HepG2 (cell line): ENCODE measurements around the gene OR2S2. TPM values are rescaled to one million over a fixed set of nuclear protein-coding genes. Genes with fewer than 3 reads are reported as not detected.

Source experiments
- GABPA ChIP-seq, 2 experiments: IDR thresholded peaks; 2 replicates each; pipeline ENCODE4 v1.6.1; 2011 to 2016; ENCODE audit warnings: low read depth in 2 of 2, low read length in 1 of 2, missing biosample characterization in 1 of 2, missing genetic modification characterization in 1 of 2
- GPN1 ChIP-seq: sonication (generic); formaldehyde crosslinking; IDR thresholded peaks from 2 replicates; pipeline ENCODE4 v1.5.1; 2020; ENCODE audit warnings: missing genetic modification reagents, borderline replicate concordance
- GTF3A ChIP-seq: sonication (generic); formaldehyde crosslinking; conservative IDR thresholded peaks from 2 replicates; pipeline ENCODE4 v1.4.0; 2020; ENCODE audit warnings: mild to moderate bottlenecking, missing genetic modification reagents
- MTF2 ChIP-seq: sonication (generic); formaldehyde crosslinking; IDR thresholded peaks from 2 replicates; pipeline ENCODE4 v1.5.0; 2020; ENCODE audit warnings: missing genetic modification reagents, borderline replicate concordance
- NFE2L2 ChIP-seq: fragments of 150-350 bp; IDR thresholded peaks from 2 replicates; pipeline ENCODE4 v1.6.1; 2014; ENCODE audit warnings: low read length
- polyA plus RNA-seq, 8 experiments: library from polyadenylated mRNA; depleted of rRNA in 3 of 8; stranded (reverse) in 7 of 8; unstranded in 1 of 8; fragments of >200 nt; fragmentation: Illumina TruSeq in 4 of 8; extraction: Trizol in 4 of 8; gene quantifications; 2 replicates each; pipeline versions ENCODE4 v1.2.1 to v1.2.3, GENCODE V29; 2011 to 2016; ENCODE audit warnings: low read depth in 4 of 8, missing spikeins in 1 of 8, mixed read lengths in 1 of 8; ENCODE audit not compliant: insufficient read depth in 1 of 8
- total RNA-seq, 5 experiments: library from RNA; depleted of rRNA; stranded (reverse); fragments of >200 nt; fragmentation: Illumina TruSeq; extraction: Trizol; gene quantifications; 2 replicates each; pipeline ENCODE4 v1.2.3, GENCODE V29; 2016; ENCODE audit warnings: low read depth in 1 of 5
- TF ChIP-seq, protein P1 (sequence below): sonication (generic); formaldehyde crosslinking; IDR thresholded peaks from 2 replicates; pipeline ENCODE4 v1.4.0; 2020; ENCODE audit warnings: missing genetic modification reagents
- TF ChIP-seq, protein P2 (sequence below): sonication (generic); formaldehyde crosslinking; IDR thresholded peaks from 2 replicates; pipeline ENCODE4 v1.4.0; 2020; ENCODE audit warnings: mild to moderate bottlenecking, low read depth, missing genetic modification reagents
- TF ChIP-seq, protein P3 (sequence below): sonication (generic); formaldehyde crosslinking; IDR thresholded peaks from 2 replicates; pipeline ENCODE4 v1.8.1; 2023; ENCODE audit warnings: mild to moderate bottlenecking, missing genetic modification reagents, borderline replicate concordance
- TF ChIP-seq, protein P4 (sequence below): sonication (generic); formaldehyde crosslinking; IDR thresholded peaks from 2 replicates; pipeline ENCODE4 v1.5.0; 2020; ENCODE audit warnings: mild to moderate bottlenecking, missing genetic modification reagents, borderline replicate concordance

OR2S2 gene
- total and polyA plus RNA-seq, 2 of the 13 experiments (the other 11 are each of a cell fraction or from before 2014, with no cell fraction given): not detected

DNA sequence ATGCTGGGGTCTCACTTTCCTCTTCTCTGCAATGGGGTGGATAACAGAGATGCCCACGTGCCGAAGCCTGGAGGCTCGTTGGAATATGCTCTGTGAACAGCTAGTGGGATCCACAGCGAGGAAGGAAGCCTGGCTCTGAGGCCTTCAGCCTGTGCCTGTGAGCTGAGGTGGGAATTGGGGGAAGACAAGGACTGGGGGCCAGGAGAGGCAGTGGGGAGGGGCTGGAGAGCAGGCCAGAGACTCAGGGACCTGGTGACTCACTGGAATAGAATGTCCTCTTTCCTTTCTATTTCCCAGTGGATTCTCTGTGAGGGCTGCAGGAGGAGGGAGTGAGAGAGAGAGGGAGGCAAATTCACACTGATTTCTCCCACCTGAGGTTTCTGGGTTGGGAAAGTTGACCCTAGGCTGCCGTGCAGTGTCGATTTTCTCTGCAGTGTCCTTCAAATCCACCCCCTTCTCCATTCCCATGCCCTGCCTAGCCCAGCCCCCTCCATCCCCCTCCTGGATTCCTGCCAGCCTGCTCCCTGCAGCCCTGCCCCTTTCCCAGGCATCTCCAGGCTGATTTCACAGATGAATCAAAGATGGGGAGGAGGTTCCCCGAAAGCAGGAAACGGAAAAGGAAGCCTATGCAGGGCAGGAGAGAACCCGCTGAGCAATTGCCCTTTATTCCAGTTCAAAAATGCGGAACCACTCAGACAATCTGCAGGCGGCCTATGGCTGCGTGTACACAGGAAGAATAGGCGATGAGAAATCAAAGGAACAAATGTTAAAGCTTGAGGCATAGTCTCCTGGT, 50.0 kb downstream of the OR2S2 start (continued):
- TF ChIP-seq, protein P1, sequence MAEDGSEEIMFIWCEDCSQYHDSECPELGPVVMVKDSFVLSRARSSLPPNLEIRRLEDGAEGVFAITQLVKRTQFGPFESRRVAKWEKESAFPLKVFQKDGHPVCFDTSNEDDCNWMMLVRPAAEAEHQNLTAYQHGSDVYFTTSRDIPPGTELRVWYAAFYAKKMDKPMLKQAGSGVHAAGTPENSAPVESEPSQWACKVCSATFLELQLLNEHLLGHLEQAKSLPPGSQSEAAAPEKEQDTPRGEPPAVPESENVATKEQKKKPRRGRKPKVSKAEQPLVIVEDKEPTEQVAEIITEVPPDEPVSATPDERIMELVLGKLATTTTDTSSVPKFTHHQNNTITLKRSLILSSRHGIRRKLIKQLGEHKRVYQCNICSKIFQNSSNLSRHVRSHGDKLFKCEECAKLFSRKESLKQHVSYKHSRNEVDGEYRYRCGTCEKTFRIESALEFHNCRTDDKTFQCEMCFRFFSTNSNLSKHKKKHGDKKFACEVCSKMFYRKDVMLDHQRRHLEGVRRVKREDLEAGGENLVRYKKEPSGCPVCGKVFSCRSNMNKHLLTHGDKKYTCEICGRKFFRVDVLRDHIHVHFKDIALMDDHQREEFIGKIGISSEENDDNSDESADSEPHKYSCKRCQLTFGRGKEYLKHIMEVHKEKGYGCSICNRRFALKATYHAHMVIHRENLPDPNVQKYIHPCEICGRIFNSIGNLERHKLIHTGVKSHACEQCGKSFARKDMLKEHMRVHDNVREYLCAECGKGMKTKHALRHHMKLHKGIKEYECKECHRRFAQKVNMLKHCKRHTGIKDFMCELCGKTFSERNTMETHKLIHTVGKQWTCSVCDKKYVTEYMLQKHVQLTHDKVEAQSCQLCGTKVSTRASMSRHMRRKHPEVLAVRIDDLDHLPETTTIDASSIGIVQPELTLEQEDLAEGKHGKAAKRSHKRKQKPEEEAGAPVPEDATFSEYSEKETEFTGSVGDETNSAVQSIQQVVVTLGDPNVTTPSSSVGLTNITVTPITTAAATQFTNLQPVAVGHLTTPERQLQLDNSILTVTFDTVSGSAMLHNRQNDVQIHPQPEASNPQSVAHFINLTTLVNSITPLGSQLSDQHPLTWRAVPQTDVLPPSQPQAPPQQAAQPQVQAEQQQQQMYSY: no peak
- TF ChIP-seq, protein P2, sequence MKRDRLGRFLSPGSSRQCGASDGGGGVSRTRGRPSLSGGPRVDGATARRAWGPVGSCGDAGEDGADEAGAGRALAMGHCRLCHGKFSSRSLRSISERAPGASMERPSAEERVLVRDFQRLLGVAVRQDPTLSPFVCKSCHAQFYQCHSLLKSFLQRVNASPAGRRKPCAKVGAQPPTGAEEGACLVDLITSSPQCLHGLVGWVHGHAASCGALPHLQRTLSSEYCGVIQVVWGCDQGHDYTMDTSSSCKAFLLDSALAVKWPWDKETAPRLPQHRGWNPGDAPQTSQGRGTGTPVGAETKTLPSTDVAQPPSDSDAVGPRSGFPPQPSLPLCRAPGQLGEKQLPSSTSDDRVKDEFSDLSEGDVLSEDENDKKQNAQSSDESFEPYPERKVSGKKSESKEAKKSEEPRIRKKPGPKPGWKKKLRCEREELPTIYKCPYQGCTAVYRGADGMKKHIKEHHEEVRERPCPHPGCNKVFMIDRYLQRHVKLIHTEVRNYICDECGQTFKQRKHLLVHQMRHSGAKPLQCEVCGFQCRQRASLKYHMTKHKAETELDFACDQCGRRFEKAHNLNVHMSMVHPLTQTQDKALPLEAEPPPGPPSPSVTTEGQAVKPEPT (CRISPR knock-in tag): no peak
- TF ChIP-seq, protein P3, sequence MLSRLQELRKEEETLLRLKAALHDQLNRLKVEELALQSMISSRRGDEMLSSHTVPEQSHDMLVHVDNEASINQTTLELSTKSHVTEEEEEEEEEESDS (CRISPR knock-in tag): no peak
- no peak for TF ChIP-seq GTF3A
- TF ChIP-seq GABPA (IDR thresholded peaks at IDR 0.05; ENCODE audit: low read depth, low read length): no peak
- peak; percentile 53 for TF ChIP-seq GABPA (CRISPR knock-in tag; IDR thresholded peaks at IDR 0.05; ENCODE audit: low read depth)
- no peak for TF ChIP-seq NFE2L2
- TF ChIP-seq GPN1 (CRISPR knock-in tag): no peak
- TF ChIP-seq, protein P4, sequence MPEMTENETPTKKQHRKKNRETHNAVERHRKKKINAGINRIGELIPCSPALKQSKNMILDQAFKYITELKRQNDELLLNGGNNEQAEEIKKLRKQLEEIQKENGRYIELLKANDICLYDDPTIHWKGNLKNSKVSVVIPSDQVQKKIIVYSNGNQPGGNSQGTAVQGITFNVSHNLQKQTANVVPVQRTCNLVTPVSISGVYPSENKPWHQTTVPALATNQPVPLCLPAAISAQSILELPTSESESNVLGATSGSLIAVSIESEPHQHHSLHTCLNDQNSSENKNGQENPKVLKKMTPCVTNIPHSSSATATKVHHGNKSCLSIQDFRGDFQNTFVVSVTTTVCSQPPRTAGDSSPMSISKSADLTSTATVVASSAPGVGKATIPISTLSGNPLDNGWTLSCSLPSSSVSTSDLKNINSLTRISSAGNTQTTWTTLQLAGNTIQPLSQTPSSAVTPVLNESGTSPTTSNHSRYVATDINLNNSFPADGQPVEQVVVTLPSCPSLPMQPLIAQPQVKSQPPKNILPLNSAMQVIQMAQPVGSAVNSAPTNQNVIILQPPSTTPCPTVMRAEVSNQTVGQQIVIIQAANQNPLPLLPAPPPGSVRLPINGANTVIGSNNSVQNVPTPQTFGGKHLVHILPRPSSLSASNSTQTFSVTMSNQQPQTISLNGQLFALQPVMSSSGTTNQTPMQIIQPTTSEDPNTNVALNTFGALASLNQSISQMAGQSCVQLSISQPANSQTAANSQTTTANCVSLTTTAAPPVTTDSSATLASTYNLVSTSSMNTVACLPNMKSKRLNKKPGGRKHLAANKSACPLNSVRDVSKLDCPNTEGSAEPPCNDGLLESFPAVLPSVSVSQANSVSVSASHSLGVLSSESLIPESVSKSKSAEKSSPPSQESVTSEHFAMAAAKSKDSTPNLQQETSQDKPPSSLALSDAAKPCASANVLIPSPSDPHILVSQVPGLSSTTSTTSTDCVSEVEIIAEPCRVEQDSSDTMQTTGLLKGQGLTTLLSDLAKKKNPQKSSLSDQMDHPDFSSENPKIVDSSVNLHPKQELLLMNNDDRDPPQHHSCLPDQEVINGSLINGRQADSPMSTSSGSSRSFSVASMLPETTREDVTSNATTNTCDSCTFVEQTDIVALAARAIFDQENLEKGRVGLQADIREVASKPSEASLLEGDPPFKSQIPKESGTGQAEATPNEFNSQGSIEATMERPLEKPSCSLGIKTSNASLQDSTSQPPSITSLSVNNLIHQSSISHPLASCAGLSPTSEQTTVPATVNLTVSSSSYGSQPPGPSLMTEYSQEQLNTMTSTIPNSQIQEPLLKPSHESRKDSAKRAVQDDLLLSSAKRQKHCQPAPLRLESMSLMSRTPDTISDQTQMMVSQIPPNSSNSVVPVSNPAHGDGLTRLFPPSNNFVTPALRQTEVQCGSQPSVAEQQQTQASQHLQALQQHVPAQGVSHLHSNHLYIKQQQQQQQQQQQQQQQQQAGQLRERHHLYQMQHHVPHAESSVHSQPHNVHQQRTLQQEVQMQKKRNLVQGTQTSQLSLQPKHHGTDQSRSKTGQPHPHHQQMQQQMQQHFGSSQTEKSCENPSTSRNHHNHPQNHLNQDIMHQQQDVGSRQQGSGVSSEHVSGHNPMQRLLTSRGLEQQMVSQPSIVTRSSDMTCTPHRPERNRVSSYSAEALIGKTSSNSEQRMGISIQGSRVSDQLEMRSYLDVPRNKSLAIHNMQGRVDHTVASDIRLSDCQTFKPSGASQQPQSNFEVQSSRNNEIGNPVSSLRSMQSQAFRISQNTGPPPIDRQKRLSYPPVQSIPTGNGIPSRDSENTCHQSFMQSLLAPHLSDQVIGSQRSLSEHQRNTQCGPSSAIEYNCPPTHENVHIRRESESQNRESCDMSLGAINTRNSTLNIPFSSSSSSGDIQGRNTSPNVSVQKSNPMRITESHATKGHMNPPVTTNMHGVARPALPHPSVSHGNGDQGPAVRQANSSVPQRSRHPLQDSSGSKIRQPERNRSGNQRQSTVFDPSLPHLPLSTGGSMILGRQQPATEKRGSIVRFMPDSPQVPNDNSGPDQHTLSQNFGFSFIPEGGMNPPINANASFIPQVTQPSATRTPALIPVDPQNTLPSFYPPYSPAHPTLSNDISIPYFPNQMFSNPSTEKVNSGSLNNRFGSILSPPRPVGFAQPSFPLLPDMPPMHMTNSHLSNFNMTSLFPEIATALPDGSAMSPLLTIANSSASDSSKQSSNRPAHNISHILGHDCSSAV (CRISPR knock-in tag): no peak
- TF ChIP-seq MTF2 (CRISPR knock-in tag): no peak
